Daoy (cell line): ENCODE results near the gene SLC12A4. TPM values are rescaled to one million over a fixed set of nuclear protein-coding genes. Genes with fewer than 3 reads are reported as not detected.
"Not testable (repeated sequence)": the region's sequence is repeated elsewhere in the genome, so short reads cannot be mapped to it uniquely, and the experiment has no call there.

Experiments
- DNase-seq: peaks from one replicate; pipeline ENCODE4 v3.0.0-alpha.2; 2015; ENCODE audit warnings: low read depth
- total RNA-seq: library from RNA; depleted of rRNA; stranded (reverse); fragments of >200 nt; shearing (Covaris generic); gene quantifications from 2 replicates; pipeline ENCODE4 v1.2.3, GENCODE V29; 2014

The SLC12A4 gene
- total RNA-seq, 1 experiment from 2014 or later = 13.5 TPM

DNA sequence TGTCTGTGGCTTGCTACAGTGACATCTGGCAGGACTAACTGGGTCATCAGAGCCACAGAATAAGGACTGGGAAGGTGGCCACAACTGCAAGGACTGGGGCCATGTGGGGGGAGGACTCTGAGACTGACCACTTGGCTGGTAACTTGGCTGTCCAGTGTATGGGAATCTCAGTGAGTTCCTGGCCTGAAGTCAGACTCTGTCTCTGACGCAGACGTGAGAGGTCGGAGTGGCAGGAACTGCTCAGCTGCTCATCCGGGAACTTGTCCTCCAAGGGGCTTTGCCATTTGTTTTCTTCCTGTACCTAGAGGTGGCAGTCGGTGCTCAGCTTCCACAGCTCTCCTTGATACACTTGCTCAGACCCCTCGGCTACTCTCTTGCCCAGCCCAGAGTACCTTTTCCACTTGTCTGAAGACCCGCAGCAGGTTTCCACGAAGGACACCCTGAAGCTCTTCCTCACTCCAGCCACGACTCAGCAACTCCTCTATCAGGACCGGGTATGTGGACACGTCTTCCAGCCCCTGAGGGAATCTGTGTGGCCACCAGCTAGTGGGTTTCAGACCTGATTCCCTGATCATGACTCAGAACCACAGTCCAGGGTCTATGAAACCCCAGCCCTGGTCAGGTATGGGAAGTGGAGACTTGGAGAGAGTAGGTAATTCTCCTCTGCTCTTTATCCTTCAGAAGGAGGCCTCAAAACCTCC is 19.2 kb upstream of the SLC12A4 start:
- DNase-seq = no peak

DNA sequence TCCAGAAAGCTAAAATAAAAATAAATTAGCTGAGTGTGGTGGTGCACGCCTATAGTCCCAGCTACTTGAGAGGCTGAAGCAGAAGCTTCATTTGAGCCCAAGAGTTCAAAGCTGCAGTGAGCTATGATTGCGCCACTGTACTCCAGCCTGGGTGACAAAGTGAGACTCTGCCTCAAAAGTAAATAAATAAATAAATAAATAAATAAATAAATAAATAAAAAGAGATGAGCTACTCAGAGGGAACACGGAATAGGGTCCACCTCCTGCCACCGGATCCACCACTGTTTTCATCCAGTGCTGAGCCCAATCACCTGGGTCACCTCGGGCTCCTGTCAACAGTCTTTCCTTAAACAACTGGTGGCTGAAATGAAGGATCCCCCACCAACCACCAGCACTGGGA is 18.5 kb upstream of the SLC12A4 start:
- no peak for DNase-seq

DNA sequence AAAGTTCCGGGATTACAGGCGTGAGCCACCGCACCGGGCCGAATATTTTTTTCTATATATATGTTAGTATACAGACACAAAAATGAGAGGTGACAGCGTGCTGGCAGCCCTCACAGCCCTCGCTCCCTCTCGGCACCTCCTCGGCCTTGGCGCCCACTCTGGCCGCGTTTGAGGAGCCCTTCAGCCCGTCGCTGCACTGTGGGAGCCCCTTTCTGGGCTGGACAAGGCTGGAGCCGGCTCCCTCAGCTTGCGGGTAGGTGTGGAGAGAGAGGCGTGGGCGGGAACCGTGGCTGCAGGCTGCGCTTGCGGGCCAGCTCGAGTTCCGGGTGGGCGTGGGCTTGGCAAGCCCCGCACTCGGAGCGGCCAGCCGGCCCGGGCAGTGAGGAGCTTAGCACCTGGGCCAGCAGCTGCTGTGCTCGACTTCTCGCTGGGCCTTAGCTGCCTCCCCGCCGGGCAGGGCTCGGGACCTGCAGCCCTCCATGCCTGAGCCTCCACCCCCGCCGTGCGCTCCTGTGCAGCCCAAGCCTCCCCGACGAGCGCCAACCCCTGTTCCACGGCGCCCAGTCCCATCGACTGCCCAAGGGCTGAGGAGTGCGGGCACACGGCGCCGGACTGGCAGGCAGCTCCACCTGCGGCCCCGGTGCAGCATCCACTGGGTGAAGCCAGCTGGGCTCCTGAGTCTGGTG is 13.7 kb upstream of the SLC12A4 start:
- no peak for DNase-seq

GRCh38 chr16:67979955-67980678 is 11.7 kb upstream of the SLC12A4 start, which contains the start of gene DPEP3:
Gene DPEP3 (minus strand): TSS chr16:67980499. CDS start chr16:67980380, 119 bp downstream.
- no peak for DNase-seq

DNA sequence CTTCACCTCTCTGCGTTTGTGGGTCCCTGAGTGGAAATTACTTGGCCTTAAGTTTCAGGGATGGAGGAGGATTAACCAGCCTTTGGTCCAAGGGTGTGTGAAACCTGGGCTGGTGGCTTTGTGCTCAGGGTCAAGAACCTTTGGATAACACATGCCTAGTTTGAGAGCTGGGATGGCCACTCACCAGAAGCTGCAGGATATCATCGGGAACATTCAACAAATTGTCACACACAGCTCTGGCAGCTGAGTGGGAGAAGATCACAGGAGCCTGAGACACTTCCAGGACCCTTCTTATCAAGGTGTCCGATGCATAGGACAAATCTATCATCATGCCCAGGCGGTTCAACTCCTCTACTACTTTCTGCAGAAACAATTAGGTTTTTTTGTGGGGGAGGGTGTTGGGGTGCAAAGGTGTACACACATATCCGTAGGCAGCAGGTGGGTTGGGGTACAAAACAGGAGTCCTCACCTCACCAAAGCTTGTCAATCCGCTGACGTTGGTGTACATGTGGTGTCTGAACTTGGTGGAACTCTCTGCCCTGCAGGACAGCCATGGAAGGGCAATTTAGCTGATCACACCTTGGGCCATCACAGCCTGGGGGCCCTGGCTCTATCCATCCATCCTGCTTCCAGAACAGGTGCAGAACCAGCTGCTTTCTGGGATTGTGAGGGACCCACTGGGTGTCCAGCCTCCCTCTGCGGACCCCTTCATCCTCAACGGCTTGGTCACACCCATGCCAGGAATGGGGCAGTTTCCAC is 9.2 kb upstream of the SLC12A4 start:
- DNase-seq = no peak

DNA sequence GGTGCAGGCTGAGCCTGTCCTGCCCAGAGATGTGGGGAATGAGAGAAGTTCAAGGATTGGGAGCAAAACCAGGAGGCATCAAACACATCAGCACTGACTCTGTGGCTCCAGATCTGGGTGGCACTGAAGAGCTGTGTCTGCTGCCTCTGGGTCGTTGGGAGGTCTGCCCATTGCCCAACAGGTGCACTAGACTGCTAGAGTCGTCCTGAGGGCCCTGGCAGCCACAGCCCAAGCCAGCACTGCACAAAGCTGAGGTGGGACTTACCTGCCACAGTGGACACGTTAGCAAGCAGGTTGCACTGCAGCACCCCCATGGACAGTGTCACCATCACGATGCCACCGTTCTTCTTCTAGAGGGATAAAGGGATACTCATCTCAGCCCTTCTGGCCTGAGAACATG is 8.6 kb upstream of the SLC12A4 start:
- no peak for DNase-seq

- no peak for DNase-seq
Observed at GRCh38 chr16:67976205-67976604, 7.8 kb upstream of the SLC12A4 start.

DNA sequence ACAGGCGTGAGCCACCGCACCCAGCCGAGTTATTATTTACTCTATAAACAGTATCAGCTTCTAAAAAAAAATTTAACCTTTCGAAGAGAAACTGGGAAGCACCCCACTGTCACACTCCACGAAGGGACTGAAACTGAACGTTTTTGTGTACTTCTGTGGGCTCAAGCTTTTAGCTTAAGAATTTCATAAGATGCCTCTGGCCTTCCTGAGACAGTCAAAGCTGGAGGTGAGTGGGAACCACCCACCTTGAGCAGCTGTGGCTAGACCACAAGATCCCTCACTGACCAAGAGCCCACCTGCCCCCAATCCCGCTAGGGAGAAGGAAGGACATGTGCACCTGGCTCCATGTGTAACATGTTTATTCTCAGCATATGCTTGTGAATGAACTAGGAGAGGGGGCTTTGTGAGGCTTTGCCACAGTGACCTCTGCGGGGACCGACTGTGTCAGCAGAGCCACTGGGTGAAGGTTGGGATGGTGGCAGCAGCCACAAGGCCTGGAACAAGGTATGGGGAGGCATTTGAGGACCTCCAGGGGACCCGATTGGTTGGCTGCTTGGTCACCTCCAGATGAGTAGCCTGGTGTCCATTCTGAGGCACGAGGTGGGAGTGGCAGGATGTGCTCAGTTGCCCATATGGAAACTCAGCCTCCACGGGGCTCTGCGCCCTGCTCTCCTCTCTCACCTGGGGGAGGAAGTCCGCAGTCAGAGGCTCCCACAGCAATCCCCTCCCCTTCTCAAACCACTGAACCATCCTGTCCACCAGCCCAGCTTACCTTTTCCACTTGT is 7.1 kb upstream of the SLC12A4 start:
- no peak for DNase-seq

DNA sequence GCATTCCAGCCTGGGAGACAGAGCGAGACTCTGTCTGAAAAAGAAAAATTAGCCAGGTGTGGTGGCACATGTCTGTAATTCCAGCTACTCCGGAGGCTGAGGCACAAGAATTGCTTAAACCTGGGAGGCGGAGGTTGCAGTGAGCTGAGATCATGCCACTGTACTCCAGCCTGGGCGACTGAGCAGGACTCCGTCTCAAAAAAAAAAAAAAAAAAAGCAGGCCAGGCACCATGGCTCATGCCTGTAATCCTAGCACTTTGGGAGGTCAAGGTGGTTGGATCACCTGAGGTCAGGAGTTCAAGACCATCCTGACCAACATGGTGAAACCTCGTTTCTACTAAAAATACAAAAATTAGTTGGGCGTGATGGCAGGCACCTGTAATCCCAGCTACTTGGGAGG is 3.8 kb upstream of the SLC12A4 start:
- not testable (repeated sequence) for DNase-seq

DNA sequence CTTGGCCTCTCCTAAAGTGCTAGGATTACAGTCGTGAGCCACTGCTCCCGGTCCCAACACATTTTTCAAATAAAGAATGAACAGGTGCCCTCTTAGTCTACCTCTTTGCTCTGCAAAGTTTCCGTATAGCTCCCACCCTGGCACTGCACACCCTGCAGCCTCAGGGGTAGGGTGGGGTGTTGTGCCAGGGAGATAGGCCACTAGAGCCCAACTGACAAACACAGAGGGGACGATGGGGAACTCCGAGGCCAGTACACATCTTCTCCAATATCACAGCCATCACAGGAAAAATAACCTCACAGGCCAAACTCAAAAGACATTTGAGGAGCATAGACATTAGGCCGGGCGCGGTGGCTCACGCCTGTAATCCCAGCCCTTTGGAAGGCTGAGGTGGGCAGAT is 2.7 kb upstream of the SLC12A4 start:
- no peak for DNase-seq

DNA sequence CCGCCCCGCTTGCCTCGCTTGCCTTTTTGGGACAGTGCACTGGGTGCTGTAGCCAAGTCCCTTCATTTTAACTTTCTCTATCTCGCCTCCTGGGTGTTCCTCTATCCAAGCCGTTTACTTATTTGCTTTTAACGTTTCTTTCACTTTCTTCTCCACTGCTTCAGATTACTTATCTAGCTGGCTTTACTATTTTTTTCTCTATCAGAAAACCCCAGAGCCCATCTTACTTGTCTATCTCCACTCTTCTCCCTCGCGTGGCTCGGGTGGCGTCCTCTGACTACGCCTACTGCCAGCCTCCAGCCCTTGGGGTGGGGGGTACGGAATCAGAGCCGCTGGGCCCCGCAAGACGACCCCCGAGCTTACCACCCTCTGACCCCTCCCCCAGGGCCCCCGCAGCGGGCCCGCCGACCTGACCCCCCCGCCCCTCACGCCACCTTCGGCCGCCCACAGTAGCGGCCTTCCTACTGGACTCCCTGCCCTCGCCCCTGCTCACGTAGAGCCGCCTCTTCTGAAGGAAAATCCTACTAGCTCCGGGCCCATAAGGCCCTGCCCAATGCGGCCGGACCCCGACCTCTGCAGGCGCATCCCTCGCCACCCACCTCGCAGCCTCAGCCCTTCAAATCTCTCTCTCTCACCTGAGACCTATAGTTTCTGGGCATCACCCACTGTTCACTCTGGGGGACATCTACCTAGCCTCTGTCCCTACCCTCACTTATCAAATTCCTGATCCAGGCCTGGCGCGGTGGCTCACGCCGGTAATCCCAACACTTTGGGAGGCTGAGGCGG is 1.0 kb upstream of the SLC12A4 start:
- no peak for DNase-seq

- peak; percentile 25 for DNase-seq
Observed at GRCh38 chr16:67967958-67968399, 458 bp downstream of the SLC12A4 start.

DNA sequence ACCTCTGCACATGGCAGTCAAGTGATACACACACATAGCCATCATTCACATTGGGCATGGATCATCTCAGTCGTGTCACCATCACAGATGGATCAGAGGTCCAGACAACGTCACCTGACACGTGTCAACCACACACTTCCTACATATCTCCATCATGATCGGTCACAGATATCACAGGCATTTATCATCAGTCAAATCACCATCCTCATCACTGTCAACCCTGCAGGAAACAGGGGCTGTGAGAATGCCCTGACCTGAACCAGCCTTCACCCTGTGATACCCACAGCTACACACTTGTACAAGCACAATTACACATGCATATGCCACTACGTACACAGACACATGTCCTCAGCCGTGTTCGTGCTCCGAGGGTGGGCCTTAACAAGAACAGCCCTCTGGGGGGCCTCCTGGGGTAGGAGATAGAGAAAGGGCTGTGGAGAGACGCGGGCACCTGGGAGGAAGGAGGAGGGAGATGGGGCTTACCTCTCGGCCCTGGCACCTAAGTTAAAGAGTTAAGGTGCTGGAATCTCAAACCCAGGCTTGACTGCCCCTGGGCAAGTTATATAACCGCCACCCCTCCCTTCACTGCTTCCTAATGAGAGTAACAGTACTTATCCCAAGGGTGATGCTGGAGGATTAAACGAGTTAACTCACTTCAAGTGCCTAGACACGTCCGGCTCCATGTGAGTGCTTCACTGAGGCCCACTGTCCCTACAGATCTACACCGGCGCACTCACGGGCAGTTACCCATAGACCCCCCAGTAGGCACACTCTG is 1.1 kb downstream of the SLC12A4 start:
- DNase-seq = no peak

DNA sequence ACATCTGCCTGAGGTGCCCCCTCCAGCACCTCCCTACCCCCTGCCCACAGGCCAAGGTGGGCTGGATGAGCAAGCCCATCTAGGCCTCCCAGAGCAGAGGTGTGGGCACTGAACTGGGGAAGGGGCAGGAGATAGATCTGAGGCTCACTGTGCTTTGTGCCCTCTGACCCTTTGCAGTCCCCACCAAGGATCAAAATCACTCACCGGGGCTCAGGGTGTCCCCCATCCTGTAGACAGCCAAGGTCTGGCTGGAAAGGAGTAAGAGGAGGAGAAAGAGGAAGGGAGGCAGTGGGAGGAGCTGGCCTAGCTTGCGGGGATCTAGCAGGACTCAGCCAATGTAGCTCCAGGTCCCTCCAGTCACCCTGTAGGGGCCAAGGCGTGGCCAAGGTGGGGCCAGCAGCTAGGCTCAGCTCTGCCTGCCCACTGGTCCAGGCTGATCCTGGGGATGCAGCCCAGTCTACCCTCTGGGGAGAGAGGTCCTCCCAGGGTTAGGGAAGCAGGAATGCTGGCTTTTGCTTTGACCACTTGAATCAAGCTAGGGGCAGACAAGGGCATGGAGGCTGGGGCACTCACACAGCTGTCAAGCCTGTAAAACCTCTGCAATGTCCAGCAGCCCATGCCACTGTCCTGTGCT is 1.8 kb downstream of the SLC12A4 start:
- no peak for DNase-seq

DNA sequence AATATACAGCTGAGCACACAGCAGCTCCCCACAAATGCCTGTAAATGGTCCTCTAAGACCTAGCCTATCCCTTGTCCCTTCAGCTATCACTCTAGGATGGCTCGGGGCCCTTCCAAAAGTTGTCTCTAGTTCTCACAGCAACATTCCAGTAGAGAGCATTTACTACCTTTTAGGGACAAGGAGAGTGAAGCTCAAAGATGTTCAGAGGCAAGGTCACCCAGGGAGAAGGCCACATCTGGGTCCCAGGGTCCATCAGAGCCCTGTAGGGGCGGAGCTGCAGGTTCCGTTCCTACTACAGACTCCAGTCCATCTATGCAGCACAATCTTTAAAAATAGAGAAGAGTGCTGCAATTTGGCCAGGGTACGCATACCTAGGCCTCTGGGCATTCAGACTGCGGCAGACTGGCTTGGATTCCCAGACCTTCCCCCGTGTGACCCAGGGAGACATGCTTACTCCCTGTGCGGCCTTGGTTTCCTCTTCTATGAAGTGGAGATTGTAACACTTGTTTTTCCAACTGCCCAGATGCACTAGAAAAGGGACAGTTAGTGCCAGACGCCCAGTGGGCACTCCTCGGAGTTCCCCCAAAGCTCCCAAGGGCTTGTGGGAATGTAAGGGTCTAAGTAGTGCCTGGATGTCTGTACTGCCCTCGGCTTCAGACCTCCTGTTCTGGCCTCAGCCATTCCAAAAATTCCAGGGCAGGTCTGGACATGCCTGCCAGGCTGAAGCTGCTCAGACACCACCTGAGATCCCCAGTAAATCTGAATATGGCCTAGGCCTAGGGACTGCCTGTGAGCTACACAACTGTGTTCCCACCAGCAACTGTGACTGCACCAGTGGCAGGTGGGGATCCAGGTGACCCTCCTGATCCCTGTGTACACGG is 2.5 kb downstream of the SLC12A4 start:
- no peak for DNase-seq

DNA sequence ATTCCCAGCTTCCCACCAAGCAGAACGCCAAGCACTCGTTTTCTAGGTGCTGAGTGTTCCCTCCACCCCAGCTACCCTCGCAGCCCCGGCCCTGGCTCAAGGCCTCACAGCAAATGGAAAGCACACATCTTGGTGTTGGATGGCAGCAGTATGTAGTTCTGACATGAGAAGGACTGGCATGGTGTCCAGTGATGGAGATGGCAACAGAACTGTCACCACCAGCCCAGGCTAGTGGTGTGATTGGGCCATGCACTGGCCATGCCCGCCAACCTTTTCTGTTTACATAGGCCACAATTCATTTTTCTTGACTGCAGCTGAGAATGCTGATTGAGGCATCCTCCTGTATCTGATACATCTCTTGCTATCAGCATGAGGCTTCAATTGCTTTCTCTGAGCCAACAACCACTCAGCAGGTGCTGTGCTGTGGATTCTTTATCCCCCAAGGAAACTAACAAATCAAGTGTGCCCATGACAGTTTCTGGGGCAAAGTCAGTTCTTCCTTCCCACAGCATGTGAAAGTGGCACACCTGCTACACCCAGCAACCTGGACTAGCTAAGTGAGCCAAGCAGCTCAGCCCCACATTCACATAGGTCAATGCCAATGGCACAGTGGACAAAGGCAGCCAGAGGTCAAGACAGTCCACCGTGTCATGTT is 3.8 kb downstream of the SLC12A4 start:
- DNase-seq = no peak

DNA sequence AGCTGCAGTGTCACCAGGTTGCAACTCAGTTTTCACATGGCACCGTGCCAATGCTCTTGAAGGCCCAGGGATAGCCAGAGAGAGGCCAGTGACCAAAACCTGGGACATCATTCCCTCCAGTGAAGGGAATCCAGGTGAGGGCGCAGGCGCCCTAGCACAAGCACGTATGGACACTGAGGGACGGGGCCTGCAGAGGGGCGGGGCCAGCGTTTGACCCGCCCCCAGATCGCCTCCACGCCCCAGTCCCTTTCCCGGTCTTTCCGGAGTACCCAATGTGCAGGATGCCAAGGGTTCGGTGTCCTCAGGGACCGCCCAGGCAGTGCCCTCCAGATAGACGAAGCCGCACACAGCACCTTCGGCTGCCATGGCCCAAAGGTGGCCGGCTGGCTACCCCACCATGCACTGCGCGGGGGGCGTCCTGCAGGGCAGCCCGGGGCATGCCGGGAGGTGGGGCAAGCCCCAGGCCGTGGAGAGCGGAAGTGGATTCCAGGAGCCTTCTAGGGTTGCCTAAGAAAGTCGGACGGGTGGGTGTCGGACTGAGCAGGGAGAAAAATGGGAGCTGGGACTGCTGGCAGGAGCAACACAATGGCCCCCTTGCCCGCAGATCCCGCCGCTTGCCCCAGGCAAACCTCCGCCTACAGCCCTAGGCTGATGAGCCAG is 4.6 kb downstream of the SLC12A4 start:
- no peak for DNase-seq
